ENCODE results near the gene CA10. TPM values are rescaled to one million over a fixed set of nuclear protein-coding genes. Genes with fewer than 3 reads are reported as not detected.

Gene CA10
- total and polyA plus RNA-seq, 2 donors (not counting 1 experiment from before 2014, with no cell fraction given): not detected

DNA sequence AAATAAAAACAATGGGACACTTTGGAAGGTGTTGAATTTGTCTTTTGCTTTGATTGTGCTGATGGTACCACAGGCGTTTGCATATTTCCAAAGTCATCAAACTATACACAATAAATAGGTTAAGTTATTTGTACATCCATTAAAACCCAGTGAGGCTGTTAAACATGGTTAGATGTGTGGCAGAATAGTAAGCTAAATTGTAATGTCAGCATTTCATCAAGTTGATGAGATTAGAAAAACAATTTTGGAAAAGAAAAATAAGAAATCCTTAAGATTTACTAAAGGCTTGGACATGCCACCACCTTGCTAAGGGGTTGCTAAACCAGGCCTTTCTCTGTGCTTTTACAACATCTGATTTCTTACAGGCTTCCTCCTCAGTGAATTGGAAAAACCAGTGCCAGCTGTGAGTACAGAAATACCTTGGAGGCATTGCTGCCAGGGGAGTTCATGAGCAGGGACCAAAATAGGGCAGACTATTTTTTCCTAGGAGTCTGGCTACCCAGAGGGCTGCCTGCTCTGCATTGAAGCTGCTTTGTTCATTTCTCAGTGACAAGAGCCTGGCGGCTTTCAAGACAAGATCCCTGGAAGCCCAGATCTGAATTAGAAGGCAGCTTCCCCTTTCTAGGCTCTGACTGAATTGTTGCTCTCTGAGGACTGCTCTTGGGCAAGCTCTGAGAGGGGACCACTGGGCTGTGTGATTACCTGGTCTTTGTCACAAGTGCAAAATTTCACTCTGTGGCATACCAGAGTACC is 43.4 kb upstream of the CA10 start:
- Histone ChIP-seq H3K4me1 (ENCODE audit: control insufficient read depth, extremely low read depth, insufficient read depth, low read length) (no peaks in the 10 kb centered on the region), H3K36me3 (ENCODE audit: control insufficient read depth, insufficient read depth, low read length) (no peaks in the 10 kb centered on the region), H3K79me2 (ENCODE audit: control insufficient read depth, insufficient read depth, low read length) (no peaks in the 10 kb centered on the region), H3K27ac (ENCODE audit: insufficient read depth, low read length) (no peak overlapping the region), H3K4me3 (replicated peaks in 1 of 4; ENCODE audit: control extremely low read depth in 1 of 4, insufficient read depth in 1 of 4, low read depth in 3 of 4, low read length in 4 of 4) (no peak overlapping the region), H3K27me3 (ENCODE audit: control insufficient read depth, insufficient read depth, low read length) (no peaks in the 10 kb centered on the region), H3K4me2 (ENCODE audit: extremely low read depth, insufficient read depth, low read length) (no peak overlapping the region), H4K20me1 (ENCODE audit: control insufficient read depth, extremely low read depth, insufficient read depth, low read length) (no peaks in the 10 kb centered on the region), H3K9me3 (ENCODE audit: control insufficient read depth, insufficient read depth, low read depth, low read length) (no peaks in the 10 kb centered on the region), H2AFZ (ENCODE audit: low read length) (no peak overlapping the region), H3K9ac (ENCODE audit: insufficient read depth, low read length) (no peak overlapping the region)
- TF ChIP-seq EZH2 (IDR thresholded peaks at IDR 0.05; ENCODE audit: low read length, missing control alignments) (no peak), CTCF (conservative IDR thresholded peaks at IDR 0.05 in 1 of 2, IDR thresholded peaks at IDR 0.05 in 1 of 2; ENCODE audit: low read depth in 1 of 2, low read length in 2 of 2) (no peak)
- no peak for DNase-seq (ENCODE audit: low read depth in 2 of 2)

DNA sequence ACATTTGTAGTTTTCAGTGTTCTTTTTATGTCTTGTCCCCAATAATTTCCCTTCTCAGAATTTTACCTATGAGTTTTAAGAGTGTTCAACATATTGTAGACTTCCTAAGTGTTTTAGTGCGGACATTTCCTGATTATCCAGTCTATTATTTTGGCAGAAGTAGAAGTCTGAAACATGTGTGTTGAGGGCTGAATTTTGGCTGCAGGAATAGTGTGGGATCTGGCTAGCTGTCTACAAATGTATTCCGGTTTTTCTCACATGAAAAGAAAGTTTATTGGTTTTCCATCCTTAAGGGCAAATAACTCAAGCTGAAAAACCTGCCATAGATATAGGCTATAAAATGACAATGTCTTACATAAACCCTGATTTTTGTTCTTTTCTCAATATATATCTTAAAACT is 33.0 kb upstream of the CA10 start:
- Histone ChIP-seq H2AFZ (ENCODE audit: low read length) (no peak overlapping the region), H3K4me3 (replicated peaks in 1 of 4; ENCODE audit: control extremely low read depth in 1 of 4, insufficient read depth in 1 of 4, low read depth in 3 of 4, low read length in 4 of 4) (no peak overlapping the region), H3K79me2 (ENCODE audit: control insufficient read depth, insufficient read depth, low read length) (no peaks in the 10 kb centered on the region), H3K36me3 (ENCODE audit: control insufficient read depth, insufficient read depth, low read length) (no peaks in the 10 kb centered on the region), H4K20me1 (ENCODE audit: control insufficient read depth, extremely low read depth, insufficient read depth, low read length) (no peaks in the 10 kb centered on the region), H3K4me1 (ENCODE audit: control insufficient read depth, extremely low read depth, insufficient read depth, low read length) (no peaks in the 10 kb centered on the region), H3K27me3 (ENCODE audit: control insufficient read depth, insufficient read depth, low read length) (no peaks in the 10 kb centered on the region), H3K27ac (ENCODE audit: insufficient read depth, low read length) (no peak overlapping the region), H3K9ac (ENCODE audit: insufficient read depth, low read length) (no peak overlapping the region), H3K4me2 (ENCODE audit: extremely low read depth, insufficient read depth, low read length) (no peak overlapping the region), H3K9me3 (ENCODE audit: control insufficient read depth, insufficient read depth, low read depth, low read length) (no peaks in the 10 kb centered on the region)
- DNase-seq (ENCODE audit: low read depth in 2 of 2): no peak
- TF ChIP-seq EZH2 (IDR thresholded peaks at IDR 0.05; ENCODE audit: low read length, missing control alignments) (no peak), CTCF (conservative IDR thresholded peaks at IDR 0.05 in 1 of 2, IDR thresholded peaks at IDR 0.05 in 1 of 2; ENCODE audit: low read depth in 1 of 2, low read length in 2 of 2) (no peak)

- Histone ChIP-seq H3K9ac (ENCODE audit: insufficient read depth, low read length) (no peak overlapping the region), H3K79me2 (ENCODE audit: control insufficient read depth, insufficient read depth, low read length) (no peaks in the 10 kb centered on the region), H3K4me2 (ENCODE audit: extremely low read depth, insufficient read depth, low read length) (no peak overlapping the region), H4K20me1 (ENCODE audit: control insufficient read depth, extremely low read depth, insufficient read depth, low read length) (no peaks in the 10 kb centered on the region), H3K4me3 (replicated peaks in 1 of 4; ENCODE audit: control extremely low read depth in 1 of 4, insufficient read depth in 1 of 4, low read depth in 3 of 4, low read length in 4 of 4) (no peak overlapping the region), H3K4me1 (ENCODE audit: control insufficient read depth, extremely low read depth, insufficient read depth, low read length) (no peaks in the 10 kb centered on the region), H3K27ac (ENCODE audit: insufficient read depth, low read length) (no peak overlapping the region), H3K9me3 (ENCODE audit: control insufficient read depth, insufficient read depth, low read depth, low read length) (no peaks in the 10 kb centered on the region), H3K27me3 (ENCODE audit: control insufficient read depth, insufficient read depth, low read length) (no peaks in the 10 kb centered on the region), H2AFZ (ENCODE audit: low read length) (no peak overlapping the region), H3K36me3 (ENCODE audit: control insufficient read depth, insufficient read depth, low read length) (no peaks in the 10 kb centered on the region)
- DNase-seq (ENCODE audit: low read depth in 2 of 2): no peak
- TF ChIP-seq EZH2 (IDR thresholded peaks at IDR 0.05; ENCODE audit: low read length, missing control alignments) (no peak), CTCF (conservative IDR thresholded peaks at IDR 0.05 in 1 of 2, IDR thresholded peaks at IDR 0.05 in 1 of 2; ENCODE audit: low read depth in 1 of 2, low read length in 2 of 2) (no peak)
Observed at GRCh38 chr17:52181782-52182181, 23.3 kb upstream of the CA10 start.
